HEK293T (cell line): ENCODE measurements around the gene FADS6.

ENCODE experiments used
- CTCF ChIA-PET: fragments of 350-600 bp; formaldehyde crosslinking; extraction: SDS; loops from one replicate; lab custom pipeline; 2021; ENCODE audit warnings: antibody characterized with exemption, inconsistent platforms; lab: Yijun Ruan, JAX
- POLR2A ChIA-PET: fragments of 350-600 bp; formaldehyde crosslinking; extraction: SDS; loops from one replicate; lab custom pipeline; 2020; ENCODE audit warnings: antibody characterized with exemption, inconsistent platforms; lab: Yijun Ruan, JAX
- DNase-seq: peaks from one replicate; pipeline ENCODE4 v3.0.0; 2012; ENCODE audit warnings: mixed read lengths; ENCODE audit errors: extremely low spot score
- ARNT ChIP-seq: fragments of 450-650 bp; IDR thresholded peaks from 2 replicates; pipeline ENCODE4 v1.6.1; 2017; ENCODE audit warnings: mild to moderate bottlenecking
- BHLHE40 ChIP-seq: fragments of 450-650 bp; IDR thresholded peaks from 2 replicates; pipeline ENCODE4 v1.6.1; 2016; ENCODE audit warnings: mild to moderate bottlenecking, moderate library complexity, borderline replicate concordance
- CTBP1 ChIP-seq: fragments of 450-650 bp; IDR thresholded peaks from 2 replicates; pipeline ENCODE4 v1.6.1; 2016; ENCODE audit warnings: borderline replicate concordance
- ELF4 ChIP-seq: fragments of 450-650 bp; IDR thresholded peaks from 2 replicates; pipeline ENCODE4 v1.6.1; 2017; ENCODE audit warnings: antibody characterized with exemption
- FOXA1 ChIP-seq: fragments of 450-650 bp; IDR thresholded peaks from 2 replicates; pipeline ENCODE4 v1.6.1; 2016; ENCODE audit warnings: mild to moderate bottlenecking
- FOXK2 ChIP-seq: fragments of 450-650 bp; IDR thresholded peaks from 2 replicates; pipeline ENCODE4 v1.6.1; 2016; ENCODE audit warnings: mild to moderate bottlenecking
- FOXM1 ChIP-seq: fragments of 450-650 bp; IDR thresholded peaks from 2 replicates; pipeline ENCODE4 v1.6.1; 2017; ENCODE audit warnings: mild to moderate bottlenecking, borderline replicate concordance
- HDGF ChIP-seq: fragments of 450-650 bp; IDR thresholded peaks from 2 replicates; pipeline ENCODE4 v1.6.1; 2017; ENCODE audit warnings: antibody characterized with exemption, borderline replicate concordance
- L3MBTL2 ChIP-seq: fragments of 450-650 bp; conservative IDR thresholded peaks from 2 replicates; pipeline ENCODE4 v1.6.1; 2016; ENCODE audit warnings: mild to moderate bottlenecking
- LEF1 ChIP-seq: fragments of 450-650 bp; IDR thresholded peaks from 2 replicates; pipeline ENCODE4 v1.6.1; 2017; ENCODE audit warnings: mild to moderate bottlenecking, borderline replicate concordance
- NFRKB ChIP-seq: fragments of 450-650 bp; IDR thresholded peaks from 2 replicates; pipeline ENCODE4 v1.6.1; 2016; ENCODE audit warnings: mild to moderate bottlenecking, moderate library complexity
- SP1 ChIP-seq: fragments of 450-650 bp; IDR thresholded peaks from 2 replicates; pipeline ENCODE4 v1.6.1; 2017
- SUZ12 ChIP-seq: fragments of 450-650 bp; IDR thresholded peaks from 2 replicates; pipeline ENCODE4 v1.6.1; 2016; ENCODE audit warnings: mild to moderate bottlenecking
- TARDBP ChIP-seq: fragments of 450-650 bp; IDR thresholded peaks from 2 replicates; pipeline ENCODE4 v1.6.1; 2016
- ZNF384 ChIP-seq: fragments of 450-650 bp; IDR thresholded peaks from 2 replicates; pipeline ENCODE4 v1.6.1; 2016
- TF ChIP-seq, protein P1 (sequence below): fragments of 450-650 bp; IDR thresholded peaks from 2 replicates; pipeline ENCODE4 v1.6.1; 2016

FADS6 gene

DNA sequence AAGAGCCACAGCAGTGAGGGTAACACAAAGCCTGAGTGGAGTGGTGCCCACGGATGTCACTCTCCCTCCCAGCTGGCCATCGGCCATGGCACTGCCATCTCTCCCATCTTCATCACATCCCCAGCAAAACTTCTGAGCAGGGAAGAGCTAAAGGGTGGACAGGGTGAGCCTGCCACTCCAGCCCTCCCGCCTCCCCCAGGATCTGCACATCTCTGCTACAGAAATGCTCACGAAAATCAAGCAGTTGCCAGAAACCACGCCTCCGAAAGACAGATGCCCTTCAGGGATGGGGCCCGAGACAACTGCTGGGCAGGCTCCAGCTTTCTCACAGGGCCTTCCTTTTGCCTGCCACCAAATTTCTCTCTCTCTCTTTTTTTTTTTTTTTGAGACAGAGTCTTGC is 37.3 kb downstream of the FADS6 start:
- ChIA-PET POLR2A (interaction anchor here (1.2 kb wide), 1 partner anchor 17 kb away, joined by 4 read pairs; the partner anchor contains the start of gene FDXR), CTCF (interaction anchor here (0.8 to 1.4 kb wide), 3 partner anchors 9 to 40 kb away, joined by 3 to 8 read pairs (median 3); no protein-coding TSS in a partner anchor)
- TF ChIP-seq LEF1 = no peak
- TF ChIP-seq L3MBTL2 = no peak
- no peak for TF ChIP-seq SUZ12
- no peak for TF ChIP-seq FOXM1
- no peak for TF ChIP-seq CTBP1
- no peak for TF ChIP-seq ELF4
- no peak for TF ChIP-seq BHLHE40
- no peak for TF ChIP-seq HDGF
- no peak for TF ChIP-seq ZNF384
- no peak for TF ChIP-seq NFRKB
- no peak for TF ChIP-seq ARNT
- TF ChIP-seq TARDBP = no peak
- no peak for TF ChIP-seq FOXK2
- no peak for TF ChIP-seq FOXA1
- TF ChIP-seq, protein P1, sequence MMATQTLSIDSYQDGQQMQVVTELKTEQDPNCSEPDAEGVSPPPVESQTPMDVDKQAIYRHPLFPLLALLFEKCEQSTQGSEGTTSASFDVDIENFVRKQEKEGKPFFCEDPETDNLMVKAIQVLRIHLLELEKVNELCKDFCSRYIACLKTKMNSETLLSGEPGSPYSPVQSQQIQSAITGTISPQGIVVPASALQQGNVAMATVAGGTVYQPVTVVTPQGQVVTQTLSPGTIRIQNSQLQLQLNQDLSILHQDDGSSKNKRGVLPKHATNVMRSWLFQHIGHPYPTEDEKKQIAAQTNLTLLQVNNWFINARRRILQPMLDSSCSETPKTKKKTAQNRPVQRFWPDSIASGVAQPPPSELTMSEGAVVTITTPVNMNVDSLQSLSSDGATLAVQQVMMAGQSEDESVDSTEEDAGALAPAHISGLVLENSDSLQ = no peak
- TF ChIP-seq SP1 = no peak
- no peak for DNase-seq

DNA sequence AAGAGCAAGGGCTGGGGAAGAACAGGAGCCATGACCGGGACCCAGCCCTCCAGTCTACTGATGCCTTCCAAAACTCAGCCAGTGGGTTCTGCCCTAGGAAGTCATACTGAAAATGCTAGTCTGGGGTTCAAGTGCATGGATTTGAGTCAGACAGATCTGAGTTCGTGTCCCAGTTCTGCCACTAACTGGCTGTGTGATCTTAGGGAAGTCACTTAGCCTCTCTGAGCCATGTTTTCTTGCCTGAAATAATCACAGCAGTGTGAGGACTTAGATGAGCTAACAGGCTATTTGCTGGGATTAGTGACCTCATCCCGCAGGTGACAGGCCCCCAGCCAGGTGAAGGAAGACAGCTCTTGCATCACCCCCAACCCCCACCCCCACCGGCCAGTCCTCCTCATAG is 38.1 kb downstream of the FADS6 start:
- DNase-seq = no peak
- TF ChIP-seq LEF1 (no peak), FOXA1 (no peak), NFRKB (no peak), SP1 (no peak), CTBP1 (no peak), HDGF (no peak), FOXM1 (no peak)
- CTCF ChIA-PET = interaction anchor here (1.3 to 1.4 kb wide), 2 partner anchors 12 to 39 kb away, joined by 3 to 8 read pairs; no protein-coding TSS in a partner anchor
- POLR2A ChIA-PET = interaction anchor here (1.0 kb wide), 1 partner anchor 600 kb away, joined by 3 read pairs; no protein-coding TSS in a partner anchor

DNA sequence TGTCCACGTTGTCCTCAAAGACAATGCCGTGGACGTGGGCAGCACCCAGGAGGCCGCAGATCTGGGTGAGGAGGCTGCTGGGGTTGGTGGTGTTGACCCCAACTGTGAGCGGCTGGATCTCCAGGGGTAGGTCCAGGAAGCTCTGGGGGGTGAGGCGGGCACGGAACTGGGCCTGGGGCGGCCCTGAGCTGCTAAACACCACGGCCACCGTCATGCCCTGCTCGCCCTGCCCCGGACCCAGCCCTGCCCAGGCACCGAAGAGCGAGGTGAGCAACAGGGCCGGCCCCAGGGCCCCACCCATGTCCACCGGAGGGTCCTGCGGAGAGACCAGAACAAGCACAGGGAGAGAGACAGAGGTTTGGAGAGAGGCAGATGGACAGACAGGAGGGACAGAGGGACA is 38.6 kb downstream of the FADS6 start:
- no peak for DNase-seq
- TF ChIP-seq CTBP1 (no peak), BHLHE40 (no peak), L3MBTL2 (no peak), LEF1 (no peak), TARDBP (no peak), SUZ12 (no peak), SP1 (no peak), ELF4 (no peak), HDGF (no peak), NFRKB (no peak), FOXM1 (no peak), ARNT (no peak)
- ChIA-PET POLR2A (interaction anchor here (1.0 kb wide), 1 partner anchor 601 kb away, joined by 3 read pairs; no protein-coding TSS in a partner anchor), CTCF (interaction anchor here (1.3 to 1.5 kb wide), 3 partner anchors 11 to 64 kb away, joined by 3 to 8 read pairs (median 4); no protein-coding TSS in a partner anchor)

DNA sequence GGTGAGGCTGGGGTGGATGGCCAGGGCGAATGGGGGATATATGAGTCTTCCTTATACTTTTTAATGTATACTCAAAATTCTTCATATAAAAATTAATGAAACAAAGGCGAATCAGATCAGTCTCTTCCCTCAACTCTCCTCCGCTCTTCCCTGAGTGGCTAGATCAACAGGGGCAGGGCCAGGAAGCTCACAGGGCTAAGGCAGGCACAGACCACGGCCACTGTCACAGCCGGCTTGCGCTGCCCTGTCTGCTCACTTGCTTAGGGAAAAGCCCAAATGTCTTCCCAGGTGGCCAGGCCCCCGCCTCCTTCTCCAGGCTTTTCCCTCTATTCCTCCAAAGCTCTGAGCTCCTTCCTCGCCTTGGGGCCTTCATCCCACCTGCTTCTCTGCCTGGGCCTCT is 39.8 kb downstream of the FADS6 start:
- no peak for TF ChIP-seq TARDBP
- TF ChIP-seq CTBP1 = no peak
- TF ChIP-seq L3MBTL2 = no peak
- no peak for TF ChIP-seq FOXK2
- no peak for TF ChIP-seq LEF1
- ChIA-PET POLR2A (interaction anchor here (0.7 to 3.3 kb wide), 3 partner anchors 10 to 19 kb away, joined by 3 to 39 read pairs (median 26); partner anchors contain the start of gene FDXR), CTCF (interaction anchor here (0.6 to 2.7 kb wide), 3 partner anchors 8 to 107 kb away, joined by 4 to 14 read pairs (median 4); no protein-coding TSS in a partner anchor)
- no peak for DNase-seq

DNA sequence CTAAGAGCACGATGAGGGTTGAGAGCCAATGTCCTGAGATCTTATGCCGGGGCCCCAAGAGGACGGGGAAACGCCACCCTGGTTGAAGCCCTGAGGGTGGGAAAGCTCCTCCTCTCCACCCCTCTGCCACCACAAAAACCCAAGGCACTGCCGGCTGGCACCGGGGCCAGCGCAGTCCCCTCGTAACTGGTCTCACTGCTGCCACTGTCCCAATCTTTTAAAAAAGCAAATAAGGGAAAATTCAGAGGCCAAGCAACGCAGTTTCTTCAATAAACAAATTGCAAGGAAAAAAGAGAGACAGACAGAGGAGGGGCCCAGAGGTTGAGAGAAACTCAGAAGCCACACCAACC is 40.4 kb downstream of the FADS6 start:
- ChIA-PET POLR2A (interaction anchor here (0.9 to 3.3 kb wide), 8 partner anchors 9 to 603 kb away, joined by 3 to 39 read pairs (median 6); partner anchors contain the start of genes FDXR, NAT9 and TMEM94), CTCF (interaction anchor here (1.0 to 2.7 kb wide), 3 partner anchors 9 to 11 kb away, joined by 4 to 14 read pairs (median 8); no protein-coding TSS in a partner anchor)
- no peak for DNase-seq
- TF ChIP-seq TARDBP = no peak
- TF ChIP-seq ELF4 = no peak
- no peak for TF ChIP-seq FOXM1
- TF ChIP-seq L3MBTL2 = no peak
- no peak for TF ChIP-seq LEF1
- no peak for TF ChIP-seq CTBP1

DNA sequence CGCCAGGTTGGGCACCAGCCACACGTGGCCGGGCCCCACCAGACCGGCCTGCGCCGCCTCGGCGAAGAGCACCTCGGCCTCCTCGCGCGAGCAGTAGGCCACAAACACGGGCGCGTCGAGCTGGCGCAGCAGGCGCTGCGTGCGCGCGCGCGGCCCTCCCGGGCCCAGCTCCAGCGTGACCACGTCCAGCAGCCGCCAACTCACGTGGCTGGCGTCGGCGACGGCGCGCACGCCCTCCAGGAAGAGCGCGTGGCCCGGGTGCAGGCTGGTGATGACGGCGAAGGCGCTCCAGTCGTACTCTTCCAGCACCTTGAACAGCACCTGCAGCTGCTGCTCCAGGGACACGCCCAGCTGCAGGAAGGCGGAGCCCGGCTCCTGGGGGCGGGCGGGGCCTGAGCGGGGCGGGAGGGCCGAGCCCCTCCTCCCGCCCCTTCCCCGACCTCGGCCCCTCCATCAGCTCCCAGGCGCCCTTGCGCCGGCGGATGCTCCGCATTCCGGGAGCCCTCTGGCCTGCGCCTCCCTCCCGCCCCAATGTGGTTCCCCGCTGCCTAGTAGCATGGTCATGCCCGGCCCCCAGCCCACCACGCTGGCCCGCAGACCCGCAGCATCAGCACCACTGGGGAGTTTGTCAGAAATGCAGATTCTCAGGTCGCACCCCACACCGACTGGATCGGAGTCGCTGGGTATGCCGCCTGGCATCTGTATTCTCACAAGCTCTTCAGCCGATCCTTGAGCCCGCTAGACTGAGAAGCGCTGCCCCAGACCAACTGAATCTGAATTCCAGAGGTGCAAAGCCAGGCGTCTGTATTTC is 41.0 kb downstream of the FADS6 start:
- CTCF ChIA-PET = interaction anchor here (1.0 to 2.7 kb wide), 3 partner anchors 10 to 12 kb away, joined by 4 to 14 read pairs (median 8); no protein-coding TSS in a partner anchor
- DNase-seq = peak; percentile 84
- no peak for TF ChIP-seq CTBP1
- no peak for TF ChIP-seq SP1
- peak; percentile 50 for TF ChIP-seq L3MBTL2
- POLR2A ChIA-PET = interaction anchor here (0.6 to 3.3 kb wide), 19 partner anchors 8 to 604 kb away, joined by 3 to 39 read pairs (median 4); partner anchors contain the start of genes FDXR, HID1, NAT9 and TMEM94
